ENCODE data around the gene MAML2. TPM values are rescaled to one million over a fixed set of nuclear protein-coding genes. Genes with fewer than 3 reads are reported as not detected.

The MAML2 gene
- total RNA-seq, 4 donors from 2014 or later = 15.9 to 31.9 (median 24.9) TPM

- in situ Hi-C loops (cut with MboI; ENCODE audit: low pct_ligation_motif_present in 1 of 4, low pct_unique_long_range_greater_than_20kb in 1 of 4, low sequenced_read_pairs in 3 of 4) (loop anchor here in 3 of 4 donors (25.0 kb wide), 1 partner anchor 520 kb away; no protein-coding TSS in a partner anchor), intact Hi-C loops (cut with DNase I; ENCODE audit: low total_unique reads) (no loop called here)
- Histone ChIP-seq H3K27ac (no peak overlapping the region), H3K4me3 (no peak overlapping the region), H3K4me1 (no peaks in the 10 kb centered on the region), H3K27me3 (no peaks in the 10 kb centered on the region), H3K9me3 (no peaks in the 10 kb centered on the region), H3K36me3 (peaks cover 0 to 24% (median 9%) of the 10 kb centered on the region in 4 donors)
- DNase-seq = no peak
- TF ChIP-seq CTCF (IDR thresholded peaks at IDR 0.05) (no peak), POLR2AphosphoS5 (IDR thresholded peaks at IDR 0.05) (no peak)
- 94 to 100% methylated on average over 1 of the region's 1 CpG for WGBS, 2 donors (ENCODE audit: low coverage in 1 of 2)
Observed at GRCh38 chr11:96357794-96358193, 14.8 kb upstream of the MAML2 start.

- WGBS, 2 donors (ENCODE audit: low coverage in 1 of 2) = 94 to 97% methylated on average over 4 of the region's 4 CpGs
- intact Hi-C loops (cut with DNase I; ENCODE audit: low total_unique reads) = no loop called here
- peaks cover 0 to 24% (median 9%) of the 10 kb centered on the region in 4 donors for H3K36me3 ChIP-seq
- H3K27me3 ChIP-seq = no peaks in the 10 kb centered on the region
- DNase-seq = no peak
- H3K9me3 ChIP-seq = no peaks in the 10 kb centered on the region
- H3K27ac ChIP-seq = no peak overlapping the region
- H3K4me3 ChIP-seq = no peak overlapping the region
- TF ChIP-seq POLR2AphosphoS5 (IDR thresholded peaks at IDR 0.05) (no peak), CTCF (IDR thresholded peaks at IDR 0.05) (no peak), POLR2A (IDR thresholded peaks at IDR 0.05) (no peak), EP300 (IDR thresholded peaks at IDR 0.05; ENCODE audit: low read depth) (no peak)
- in situ Hi-C loops (cut with MboI; ENCODE audit: low pct_ligation_motif_present in 1 of 4, low pct_unique_long_range_greater_than_20kb in 1 of 4, low sequenced_read_pairs in 3 of 4) = loop anchor here in 3 of 4 donors (25.0 kb wide), 1 partner anchor 520 kb away; no protein-coding TSS in a partner anchor
- H3K4me1 ChIP-seq = no peaks in the 10 kb centered on the region
Observed at GRCh38 chr11:96356848-96357247, 13.9 kb upstream of the MAML2 start.

DNA sequence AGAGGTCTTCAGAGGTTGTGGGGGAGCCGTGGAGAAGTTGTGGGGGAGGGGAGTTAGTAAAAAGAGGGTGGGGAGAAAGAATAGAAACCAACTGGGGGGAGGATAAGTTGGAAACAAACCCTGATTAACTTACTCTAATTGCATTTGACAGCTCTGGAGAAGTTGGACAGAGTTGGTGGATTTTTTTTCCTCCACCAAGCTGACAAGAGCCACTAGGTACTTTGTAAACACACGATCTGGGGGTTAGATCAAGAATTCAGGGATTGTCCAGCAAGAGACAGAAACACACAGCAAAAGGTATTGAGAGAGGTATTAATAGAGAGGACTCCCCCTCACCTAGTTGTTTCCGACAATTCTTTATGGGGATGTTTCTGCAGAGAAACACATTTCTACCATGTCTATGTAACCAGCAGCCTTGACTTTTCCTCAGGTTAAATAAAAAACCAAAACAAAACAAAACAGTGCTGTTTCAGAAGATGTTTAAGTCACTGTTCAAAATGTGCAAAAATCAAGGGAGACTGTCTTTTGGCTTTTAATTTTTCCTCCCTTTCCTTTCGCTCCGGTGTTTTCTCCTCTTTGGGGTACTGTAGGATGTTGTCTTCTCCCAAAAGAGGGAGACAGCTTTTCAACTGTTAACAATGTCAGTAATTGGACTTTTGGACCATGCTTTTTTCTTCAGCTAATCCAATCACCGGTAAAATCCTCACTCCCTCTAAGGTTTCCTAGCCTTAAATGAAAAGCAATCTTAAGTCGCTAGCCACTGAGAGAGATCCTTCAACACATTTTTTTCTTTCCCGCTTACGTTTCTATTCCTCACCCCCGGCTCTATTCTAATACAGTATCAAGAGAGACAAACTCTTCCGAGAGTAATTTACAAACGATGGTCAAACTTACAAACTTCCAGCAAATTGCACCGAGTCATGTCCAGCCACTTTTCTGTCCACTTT is 708 bp downstream of the MAML2 start:
- in situ Hi-C loops (cut with MboI; ENCODE audit: low pct_ligation_motif_present in 1 of 4, low pct_unique_long_range_greater_than_20kb in 1 of 4, low sequenced_read_pairs in 3 of 4) = loop anchor here (5.0 to 25.0 kb wide), 4 partner anchors 105 to 287 kb away; no protein-coding TSS in a partner anchor
- H3K4me1 ChIP-seq = peaks cover 23 to 47% (median 45%) of the 10 kb centered on the region in 4 donors

More for the DNA sequence above, 708 bp downstream of the MAML2 start:
- peak overlapping the region; percentile 53 to 90 (median 64) for H3K4me3 ChIP-seq
- 0% methylated on average over 13 of the region's 13 CpGs for WGBS, 2 donors (ENCODE audit: low coverage in 1 of 2)
- H3K36me3 ChIP-seq = no peaks in the 10 kb centered on the region
- H3K9me3 ChIP-seq = no peaks in the 10 kb centered on the region
- intact Hi-C loops (cut with DNase I; ENCODE audit: low total_unique reads) = loop anchor here (5.0 kb wide), 1 partner anchor 290 kb away; no protein-coding TSS in a partner anchor
- peak overlapping the region; percentile 82 to 89 (median 86) for H3K27ac ChIP-seq
- no peak for DNase-seq
- no peaks in the 10 kb centered on the region for H3K27me3 ChIP-seq
- TF ChIP-seq POLR2A (IDR thresholded peaks at IDR 0.05) = no peak
- TF ChIP-seq CTCF (IDR thresholded peaks at IDR 0.05) = no peak
- TF ChIP-seq EP300 (IDR thresholded peaks at IDR 0.05; ENCODE audit: low read depth) = no peak
- no peak for TF ChIP-seq POLR2AphosphoS5 (IDR thresholded peaks at IDR 0.05)
